Gastrocnemius medialis (tissue), 4 donors: ENCODE measurements around the gene MTG1. TPM values are rescaled to one million over a fixed set of nuclear protein-coding genes. Genes with fewer than 3 reads are reported as not detected.
"Not testable (repeated sequence)": the region's sequence is repeated elsewhere in the genome, so short reads cannot be mapped to it uniquely, and the experiment has no call there.

ENCODE experiments used
- ATAC-seq, 2 donors: fragments of 150-250 bp; one replicate each; pipeline ENCODE4 v1.9.1; 2016
- DNase-seq, 2 donors: peaks; one replicate each; pipeline ENCODE4 v3.0.0-alpha.2; 2019
- H3K27ac ChIP-seq, 4 donors: fragments of 200-600 bp; sonication (generic); 1 replicate in 1 of 4; 2 replicates in 3 of 4; pipeline ENCODE4 v1.5.1; 2016 to 2018; ENCODE audit warnings: mild to moderate bottlenecking in 2 of 4, moderate library complexity in 1 of 4
- H3K27me3 ChIP-seq, 3 donors: fragments of 200-600 bp; sonication (generic) in 2 of 3; 1 replicate in 1 of 3; 2 replicates in 2 of 3; pipeline versions ENCODE4 v1.5.1 to v1.6.0; 2016 to 2019; ENCODE audit warnings: mild to moderate bottlenecking in 1 of 3, moderate library complexity in 1 of 3
- H3K36me3 ChIP-seq, 2 donors: fragments of 200-600 bp; sonication (generic) in 1 of 2; one replicate each; pipeline ENCODE4 v1.5.1; 2017 to 2018
- H3K4me1 ChIP-seq, 2 donors: fragments of 200-600 bp; sonication (generic) in 1 of 2; one replicate each; pipeline ENCODE4 v1.5.1; 2016 to 2017; ENCODE audit warnings: mild to moderate bottlenecking in 2 of 2
- H3K4me3 ChIP-seq, 4 donors: fragments of 200-600 bp; sonication (generic) in 3 of 4; 1 replicate in 1 of 4; 2 replicates in 3 of 4; pipeline ENCODE4 v1.5.1; 2016 to 2019; ENCODE audit warnings: mild to moderate bottlenecking in 2 of 4
- H3K9me3 ChIP-seq, 3 donors: fragments of 200-600 bp; sonication (generic) in 2 of 3; 1 replicate in 1 of 3; 2 replicates in 2 of 3; pipeline ENCODE4 v1.5.1; 2016 to 2019
- CTCF ChIP-seq, 5 experiments: fragments of 450-650 bp in 3 of 5; fragments of 200-600 bp in 2 of 5; sonication (generic) in 2 of 5; IDR thresholded peaks in 4 of 5; conservative IDR thresholded peaks in 1 of 5; 1 replicate in 4 of 5; 2 replicates in 1 of 5; pipeline ENCODE4 v1.5.1; 2016 to 2019; ENCODE audit warnings: antibody characterized with exemption in 5 of 5, mild to moderate bottlenecking in 3 of 5, moderate library complexity in 3 of 5
- POLR2A ChIP-seq, 2 donors: fragments of 450-650 bp; IDR thresholded peaks; one replicate each; pipeline ENCODE4 v1.6.1; 2017; ENCODE audit warnings: antibody characterized with exemption in 2 of 2, mild to moderate bottlenecking in 2 of 2, moderate library complexity in 2 of 2
- in situ Hi-C, 4 donors: fragments of 200-750 bp; cut with MboI; loops; one replicate each; pipeline versions ENCODE4 v1.15.0 to v1.8.0; 2017; ENCODE audit warnings: low sequenced_read_pairs in 4 of 4
- intact Hi-C: fragments of 100-400 bp; cut with DNase I; formaldehyde crosslinking; loops from one replicate; pipeline ENCODE4 v1.15.1; 2023; ENCODE audit warnings: low total_unique reads
- total RNA-seq, 4 donors: library from RNA; depleted of rRNA; stranded (reverse); fragments of >200 nt; gene quantifications; one replicate each; pipeline versions ENCODE4 v1.1.0 to v1.2.3, GENCODE V29; 2016

Gene MTG1
- total RNA-seq, 4 donors from 2014 or later: 12.2 to 23.9 (median 14.1) TPM

- Histone ChIP-seq H3K9me3 (no peaks in the 10 kb centered on the region), H3K4me3 (no peak overlapping the region), H3K4me1 (no peaks in the 10 kb centered on the region), H3K27ac (no peak overlapping the region), H3K36me3 (peaks cover 0 to 23% of the 10 kb centered on the region in 2 donors), H3K27me3 (peaks cover 0 to 6% (median 5%) of the 10 kb centered on the region in 3 donors)
- in situ Hi-C loops (no loop called here), intact Hi-C loops (no loop called here)
- DNase-seq (no peak), ATAC-seq (no peak)
- TF ChIP-seq POLR2A (IDR thresholded peaks at IDR 0.05) (no peak), CTCF (IDR thresholded peaks at IDR 0.05 in 4 of 5, conservative IDR thresholded peaks at IDR 0.05 in 1 of 5) (no peak)
Observed at GRCh38 chr10:133420579-133420978, 26.6 kb downstream of the MTG1 start.

GRCh38 chr10:133421336-133422222 lies 27.6 kb downstream of the MTG1 start:
- no peak for ATAC-seq
- intact Hi-C loops: no loop called here
- no peaks in the 10 kb centered on the region for H3K9me3 ChIP-seq

GRCh38 chr10:133422223-133422806 lies 28.4 kb downstream of the MTG1 start:
- ATAC-seq (no peak), DNase-seq (no peak)
- H3K27ac ChIP-seq: no peak overlapping the region
- H3K9me3 ChIP-seq: no peaks in the 10 kb centered on the region
- peaks cover 0 to 6% (median 5%) of the 10 kb centered on the region in 3 donors for H3K27me3 ChIP-seq
- no peak overlapping the region for H3K4me3 ChIP-seq
- H3K4me1 ChIP-seq: no peaks in the 10 kb centered on the region
- in situ Hi-C loops: no loop called here
- H3K36me3 ChIP-seq: peaks cover 0 to 22% of the 10 kb centered on the region in 2 donors
- no peak for TF ChIP-seq CTCF (IDR thresholded peaks at IDR 0.05 in 4 of 5, conservative IDR thresholded peaks at IDR 0.05 in 1 of 5)
- intact Hi-C loops: no loop called here

More at GRCh38 chr10:133421336-133422222, 27.6 kb downstream of the MTG1 start:
- in situ Hi-C loops: no loop called here
- no peak for DNase-seq
- no peaks in the 10 kb centered on the region for H3K4me1 ChIP-seq
- TF ChIP-seq POLR2A (IDR thresholded peaks at IDR 0.05) (no peak), CTCF (IDR thresholded peaks at IDR 0.05 in 4 of 5, conservative IDR thresholded peaks at IDR 0.05 in 1 of 5) (no peak)
- no peak overlapping the region for H3K27ac ChIP-seq
- no peak overlapping the region for H3K4me3 ChIP-seq
- peaks cover 0 to 6% (median 5%) of the 10 kb centered on the region in 3 donors for H3K27me3 ChIP-seq
- peaks cover 0 to 22% of the 10 kb centered on the region in 2 donors for H3K36me3 ChIP-seq

- in situ Hi-C loops: no loop called here
- no peak for TF ChIP-seq POLR2A (IDR thresholded peaks at IDR 0.05)
- TF ChIP-seq CTCF (IDR thresholded peaks at IDR 0.05 in 4 of 5, conservative IDR thresholded peaks at IDR 0.05 in 1 of 5): no peak
- no peak for DNase-seq
- intact Hi-C loops: no loop called here
- H3K9me3 ChIP-seq: no peaks in the 10 kb centered on the region
- H3K4me1 ChIP-seq: no peaks in the 10 kb centered on the region
- no peak overlapping the region for H3K27ac ChIP-seq
- H3K4me3 ChIP-seq: no peak overlapping the region
- peaks cover 0 to 6% (median 5%) of the 10 kb centered on the region in 3 donors for H3K27me3 ChIP-seq
- peaks cover 0 to 22% of the 10 kb centered on the region in 2 donors for H3K36me3 ChIP-seq
- no peak for ATAC-seq
Observed at GRCh38 chr10:133422807-133423771, 29.1 kb downstream of the MTG1 start.

GRCh38 chr10:133424102-133424501 lies 30.1 kb downstream of the MTG1 start:
- DNase-seq, intact Hi-C loops, ATAC-seq, H3K27ac ChIP-seq, H3K4me1 ChIP-seq, in situ Hi-C loops, H3K27me3 ChIP-seq, H3K9me3 ChIP-seq, H3K4me3 ChIP-seq: not testable (repeated sequence)
- peaks cover 0 to 21% of the 10 kb centered on the region in 2 donors for H3K36me3 ChIP-seq

- H3K4me3 ChIP-seq, ATAC-seq, H3K9me3 ChIP-seq, H3K27ac ChIP-seq, H3K4me1 ChIP-seq, in situ Hi-C loops, DNase-seq, H3K27me3 ChIP-seq, intact Hi-C loops: not testable (repeated sequence)
- H3K36me3 ChIP-seq: peaks cover 0 to 16% of the 10 kb centered on the region in 2 donors
Observed at GRCh38 chr10:133424601-133425000, 30.6 kb downstream of the MTG1 start, which contains the start of gene SPRN. Gene SPRN (minus strand): TSS chr10:133424625. CDS start chr10:133423681, 944 bp downstream.

GRCh38 chr10:133429571-133429970 lies 35.6 kb downstream of the MTG1 start:
- H3K4me1 ChIP-seq, H3K9me3 ChIP-seq, H3K27me3 ChIP-seq, H3K36me3 ChIP-seq, H3K27ac ChIP-seq, in situ Hi-C loops, ATAC-seq, intact Hi-C loops, DNase-seq, H3K4me3 ChIP-seq: not testable (repeated sequence)
